B cell (primary cell): ENCODE data around the gene PSRC1. TPM values are rescaled to one million over a fixed set of nuclear protein-coding genes. Genes with fewer than 3 reads are reported as not detected.

Experiments
- ATAC-seq: fragments of 200-7000 bp; cut with Tn5 transposase; one replicate; pipeline ENCODE4 v1.10.0; 2021; ENCODE audit warnings: low read depth, mild to moderate bottlenecking, moderate number of reproducible peaks, moderate library complexity
- CTCF ChIA-PET: fragments of 350-600 bp; sonication (Branson Sonifier 250); formaldehyde crosslinking; loops from one replicate; lab custom pipeline; 2021; ENCODE audit warnings: antibody characterized with exemption, inconsistent platforms; lab: Charles Lee
- POLR2A ChIA-PET: fragments of 350-600 bp; sonication (Branson Sonifier 250); formaldehyde crosslinking; loops from one replicate; lab custom pipeline; 2021; ENCODE audit warnings: antibody characterized with exemption; lab: Charles Lee
- DNase-seq: peaks from one replicate; pipeline ENCODE4 v3.0.0; 2013
- H2AFZ ChIP-seq: 2 replicates; pipeline ENCODE4 v1.6.1; 2012; ENCODE audit warnings: mild to moderate bottlenecking, low read depth, low read length; ENCODE audit not compliant: insufficient read depth, poor library complexity, severe bottlenecking
- H3K27ac ChIP-seq, 2 donors: 1 replicate in 1 of 2; 2 replicates in 1 of 2; pipeline ENCODE4 v1.5.1; 2012 to 2013; ENCODE audit warnings: low read length in 2 of 2, mild to moderate bottlenecking in 2 of 2, moderate library complexity in 1 of 2
- H3K27me3 ChIP-seq, 4 experiments: fragments of 200-600 bp in 1 of 4; sonication (generic) in 1 of 4; replicated peaks in 1 of 4; 1 replicate in 2 of 4; 2 replicates in 2 of 4; pipeline versions ENCODE4 v1.6.1 to v1.7.0; 2013 to 2016; ENCODE audit warnings: low read length in 3 of 4, mild to moderate bottlenecking in 2 of 4, mixed read lengths in 1 of 4, moderate library complexity in 1 of 4; ENCODE audit not compliant: insufficient read depth in 4 of 4, control insufficient read depth in 3 of 4; ENCODE audit errors: control extremely low read depth in 1 of 4
- H3K36me3 ChIP-seq, 2 experiments: replicated peaks in 1 of 2; 1 replicate in 1 of 2; 2 replicates in 1 of 2; pipeline versions ENCODE4 v1.6.1 to v1.7.1; 2013; ENCODE audit warnings: low read length in 1 of 2; ENCODE audit not compliant: insufficient read depth in 2 of 2, control insufficient read depth in 1 of 2; ENCODE audit errors: control extremely low read depth in 1 of 2, extremely low read depth in 1 of 2
- H3K4me1 ChIP-seq, 2 donors: fragments of 200-600 bp in 1 of 2; sonication (generic) in 1 of 2; 1 replicate in 1 of 2; 2 replicates in 1 of 2; pipeline versions ENCODE4 v1.5.1 to v1.6.1; 2013 to 2017; ENCODE audit warnings: low read length in 2 of 2; ENCODE audit not compliant: control insufficient read depth in 2 of 2, insufficient read depth in 2 of 2
- H3K4me2 ChIP-seq: replicated peaks from 2 replicates; pipeline ENCODE3; 2012; ENCODE audit warnings: mild to moderate bottlenecking, low read depth, low read length; ENCODE audit not compliant: poor library complexity, severe bottlenecking
- H3K4me3 ChIP-seq, 5 experiments: fragments of 200-600 bp in 1 of 5; sonication (generic) in 1 of 5; 1 replicate in 3 of 5; 2 replicates in 2 of 5; pipeline versions ENCODE4 v1.5.1 to v1.7.0; 2011 to 2016; ENCODE audit warnings: low read length in 4 of 5, mild to moderate bottlenecking in 4 of 5, low read depth in 2 of 5, control low read depth in 1 of 5, moderate library complexity in 1 of 5; ENCODE audit not compliant: insufficient read depth in 1 of 5; ENCODE audit errors: control extremely low read depth in 1 of 5, extremely low read depth in 1 of 5
- H3K79me2 ChIP-seq: fragments of 200-600 bp; sonication (generic); one replicate; pipeline ENCODE4 v1.6.0; 2016; ENCODE audit warnings: low read length; ENCODE audit not compliant: control insufficient read depth, insufficient read depth
- H3K9ac ChIP-seq: fragments of 200-600 bp; sonication (generic); 2 replicates; pipeline ENCODE4 v1.6.1; 2017; ENCODE audit warnings: mild to moderate bottlenecking, low read length, moderate library complexity
- H3K9me3 ChIP-seq, 3 donors: one replicate each; pipeline versions ENCODE4 v1.6.1 to v1.7.1; 2013; ENCODE audit warnings: low read length in 2 of 3; ENCODE audit not compliant: control insufficient read depth in 2 of 3, insufficient read depth in 1 of 3; ENCODE audit errors: control extremely low read depth in 1 of 3
- H4K20me1 ChIP-seq: 2 replicates; pipeline ENCODE4 v1.6.0; 2012; ENCODE audit warnings: mild to moderate bottlenecking, low read length; ENCODE audit not compliant: insufficient read depth, control insufficient read depth, poor library complexity, severe bottlenecking
- H3K27ac Mint-ChIP-seq: one replicate; pipeline ENCODE4 v1.8.0; 2021; ENCODE audit warnings: mixed read lengths
- H3K27me3 Mint-ChIP-seq: one replicate; pipeline ENCODE4 v1.8.0; 2021; ENCODE audit warnings: mixed read lengths
- H3K4me1 Mint-ChIP-seq: one replicate; pipeline ENCODE4 v1.8.0; 2021; ENCODE audit warnings: mixed read lengths
- H3K4me3 Mint-ChIP-seq: one replicate; pipeline ENCODE4 v1.8.0; 2021; ENCODE audit warnings: mixed read lengths
- H3K9me3 Mint-ChIP-seq: one replicate; pipeline ENCODE4 v1.8.0; 2022; ENCODE audit warnings: mixed read lengths; ENCODE audit not compliant: insufficient read depth
- EZH2 ChIP-seq: IDR thresholded peaks from 2 replicates; pipeline ENCODE4 v1.6.1; 2012; ENCODE audit warnings: borderline replicate concordance, low read depth, mild to moderate bottlenecking, moderate library complexity, low read length; ENCODE audit not compliant: insufficient read depth, poor library complexity, severe bottlenecking
- WGBS: methylation state at CpG from one replicate; pipeline ENCODE4 v1.1.5; 2013; ENCODE audit warnings: missing lambda C conversion rate; ENCODE audit not compliant: insufficient coverage; 5-methylcytosine and 5-hydroxymethylcytosine counted together
- intact Hi-C: fragments of 100-400 bp; cut with micrococcal nuclease; formaldehyde crosslinking; loops from one replicate; pipeline ENCODE4 v1.10.0; 2022
- polyA plus RNA-seq: library from polyadenylated mRNA; depleted of rRNA; stranded (reverse); fragments of >200 nt; gene quantifications from 2 replicates; pipeline ENCODE4 v1.2.3, GENCODE V29; 2012
- total RNA-seq, 2 donors: library from RNA; stranded (reverse); fragments of 120-200 nt in 1 of 2; gene quantifications; 1 replicate in 1 of 2; 2 replicates in 1 of 2; pipeline versions ENCODE4 v1.2.3 to v1.2.4, GENCODE V29; 2013 to 2022
- TF ChIP-seq, protein P1 (sequence below): fragments of 200-600 bp; IDR thresholded peaks from one replicate; pipeline ENCODE4 v1.8.0; 2022; ENCODE audit warnings: antibody characterized with exemption, mild to moderate bottlenecking

The PSRC1 gene
- total and polyA plus RNA-seq, 2 donors (not counting 1 experiment from before 2014, with no cell fraction given): 0.25 TPM; not detected in 1

DNA sequence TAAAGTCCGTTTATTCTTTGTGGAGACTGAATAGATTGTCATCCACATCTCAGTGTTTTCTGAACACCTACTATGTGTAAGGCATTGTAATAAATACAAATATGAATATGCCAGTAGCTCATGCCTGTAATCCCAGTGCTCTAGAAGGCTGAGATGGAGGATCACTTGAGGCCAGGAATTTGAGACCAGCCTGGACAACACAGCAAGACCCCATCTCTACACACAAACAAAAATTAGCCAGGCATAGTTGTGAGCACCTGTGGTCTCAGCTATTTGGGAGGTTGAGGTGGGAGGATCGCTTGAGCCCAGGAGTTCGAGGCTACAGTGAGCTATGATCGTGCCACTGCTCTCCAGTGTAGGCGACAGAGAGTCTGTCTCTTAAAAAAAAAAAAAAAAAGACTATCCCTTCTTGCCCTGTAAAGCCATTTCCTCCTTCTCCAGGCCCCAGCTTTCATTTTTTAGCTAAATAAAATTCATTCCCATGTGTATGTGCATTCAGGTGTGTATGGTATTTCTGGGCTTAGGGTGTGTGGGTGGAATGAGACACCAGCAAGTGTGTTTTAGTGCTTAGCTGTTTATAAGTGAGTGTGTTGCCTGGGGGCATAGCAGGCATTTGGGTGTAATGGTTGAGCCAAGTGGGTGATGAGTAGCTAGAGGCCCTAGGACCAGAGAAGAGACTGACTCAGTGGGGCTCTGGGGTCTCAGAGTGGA lies 25.8 kb downstream of the PSRC1 start:
- peaks cover 0 to 5% (median 0%) of the 10 kb centered on the region in 3 donors for H3K9me3 ChIP-seq
- H3K9me3 Mint-ChIP-seq: no peaks in the 10 kb centered on the region
- H3K4me2 ChIP-seq: no peak overlapping the region
- H3K4me3 ChIP-seq: no peak overlapping the region
- peaks cover 0 to 11% of the 10 kb centered on the region in 2 donors for H3K4me1 ChIP-seq
- no peaks in the 10 kb centered on the region for H4K20me1 ChIP-seq
- H3K4me1 Mint-ChIP-seq: peaks cover 7% of the 10 kb centered on the region
- H3K27ac Mint-ChIP-seq: no peak overlapping the region
- no peak overlapping the region for H2AFZ ChIP-seq
- CTCF ChIA-PET: interaction anchor here (0.9 kb wide), 1 partner anchor 142 kb away, joined by 5 read pairs; no protein-coding TSS in a partner anchor
- DNase-seq: no peak
- POLR2A ChIA-PET: no interaction called here
- H3K27me3 ChIP-seq: no peaks in the 10 kb centered on the region
- no peaks in the 10 kb centered on the region for H3K79me2 ChIP-seq
- H3K9ac ChIP-seq: no peak overlapping the region
- H3K36me3 ChIP-seq: no peaks in the 10 kb centered on the region
- intact Hi-C loops: no loop called here
- no peak for ATAC-seq
- WGBS: no CpG with 5 or more reads among the region's 5 CpGs
- TF ChIP-seq EZH2: no peak
- TF ChIP-seq, protein P1, sequence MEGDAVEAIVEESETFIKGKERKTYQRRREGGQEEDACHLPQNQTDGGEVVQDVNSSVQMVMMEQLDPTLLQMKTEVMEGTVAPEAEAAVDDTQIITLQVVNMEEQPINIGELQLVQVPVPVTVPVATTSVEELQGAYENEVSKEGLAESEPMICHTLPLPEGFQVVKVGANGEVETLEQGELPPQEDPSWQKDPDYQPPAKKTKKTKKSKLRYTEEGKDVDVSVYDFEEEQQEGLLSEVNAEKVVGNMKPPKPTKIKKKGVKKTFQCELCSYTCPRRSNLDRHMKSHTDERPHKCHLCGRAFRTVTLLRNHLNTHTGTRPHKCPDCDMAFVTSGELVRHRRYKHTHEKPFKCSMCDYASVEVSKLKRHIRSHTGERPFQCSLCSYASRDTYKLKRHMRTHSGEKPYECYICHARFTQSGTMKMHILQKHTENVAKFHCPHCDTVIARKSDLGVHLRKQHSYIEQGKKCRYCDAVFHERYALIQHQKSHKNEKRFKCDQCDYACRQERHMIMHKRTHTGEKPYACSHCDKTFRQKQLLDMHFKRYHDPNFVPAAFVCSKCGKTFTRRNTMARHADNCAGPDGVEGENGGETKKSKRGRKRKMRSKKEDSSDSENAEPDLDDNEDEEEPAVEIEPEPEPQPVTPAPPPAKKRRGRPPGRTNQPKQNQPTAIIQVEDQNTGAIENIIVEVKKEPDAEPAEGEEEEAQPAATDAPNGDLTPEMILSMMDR: no peak
- peaks cover 4% of the 10 kb centered on the region for H3K27me3 Mint-ChIP-seq
- H3K27ac ChIP-seq: no peak overlapping the region
- H3K4me3 Mint-ChIP-seq: no peak overlapping the region

GRCh38 chr1:109256085-109256484 lies 26.9 kb downstream of the PSRC1 start:
- no peak overlapping the region for H3K4me3 Mint-ChIP-seq

More at GRCh38 chr1:109256085-109256484, 26.9 kb downstream of the PSRC1 start:
- WGBS: 74% methylated on average over 5 of the region's 7 CpGs
- ChIA-PET POLR2A (no interaction called here), CTCF (no interaction called here)
- TF ChIP-seq, protein P1: no peak
- no peak for TF ChIP-seq EZH2
- H3K9me3 Mint-ChIP-seq: no peaks in the 10 kb centered on the region
- Histone ChIP-seq H2AFZ (no peak overlapping the region), H3K4me2 (no peak overlapping the region), H3K27ac (no peak overlapping the region), H3K9ac (no peak overlapping the region), H3K27me3 (peaks cover 0 to 1% (median 0%) of the 10 kb centered on the region in 4 experiments), H3K36me3 (no peaks in the 10 kb centered on the region), H3K4me1 (peaks cover 0 to 11% of the 10 kb centered on the region in 2 donors), H3K9me3 (peaks cover 0 to 10% (median 0%) of the 10 kb centered on the region in 3 donors), H3K4me3 (no peak overlapping the region), H3K79me2 (no peaks in the 10 kb centered on the region), H4K20me1 (no peaks in the 10 kb centered on the region)
- H3K4me1 Mint-ChIP-seq: peaks cover 7% of the 10 kb centered on the region
- H3K27ac Mint-ChIP-seq: no peak overlapping the region
- ATAC-seq (no peak), DNase-seq (no peak)
- intact Hi-C loops: no loop called here
- H3K27me3 Mint-ChIP-seq: peaks cover 4% of the 10 kb centered on the region
